Sigmoid colon (tissue), 7 donors: ENCODE data around the gene WIPF3. TPM values are rescaled to one million over a fixed set of nuclear protein-coding genes. Genes with fewer than 3 reads are reported as not detected.

Source experiments
- DNase-seq: peaks from one replicate; pipeline ENCODE4 v3.0.0-alpha.2; 2019
- H3K27ac ChIP-seq, 4 donors: fragments of 200-600 bp; sonication (generic); one replicate each; pipeline ENCODE4 v1.5.1; 2016 to 2019; ENCODE audit warnings: mild to moderate bottlenecking in 1 of 4
- H3K27me3 ChIP-seq, 3 donors: fragments of 200-600 bp; sonication (generic); one replicate each; pipeline ENCODE4 v1.5.1; 2019; ENCODE audit warnings: mild to moderate bottlenecking in 1 of 3
- H3K36me3 ChIP-seq, 4 donors: fragments of 200-600 bp; sonication (generic); one replicate each; pipeline ENCODE4 v1.5.1; 2016 to 2019
- H3K4me1 ChIP-seq, 4 donors: fragments of 200-600 bp; sonication (generic); one replicate each; pipeline ENCODE4 v1.5.1; 2017 to 2019
- H3K4me3 ChIP-seq, 4 donors: fragments of 200-600 bp; sonication (generic); one replicate each; pipeline ENCODE4 v1.5.1; 2017 to 2019; ENCODE audit warnings: mild to moderate bottlenecking in 2 of 4, moderate library complexity in 1 of 4
- H3K9me3 ChIP-seq, 4 donors: fragments of 200-600 bp in 3 of 4; sonication (generic) in 3 of 4; one replicate each; pipeline versions ENCODE4 v1.5.1 to v1.6.1; 2013 to 2019
- EP300 ChIP-seq, 4 donors: sonication (generic); formaldehyde crosslinking; IDR thresholded peaks; one replicate each; pipeline ENCODE4 v1.6.1; 2017; ENCODE audit warnings: antibody characterized with exemption in 4 of 4
- POLR2A ChIP-seq, 2 donors: fragments of 450-650 bp; IDR thresholded peaks; one replicate each; pipeline ENCODE4 v1.6.1; 2016; ENCODE audit warnings: antibody characterized with exemption in 2 of 2, mild to moderate bottlenecking in 2 of 2, moderate library complexity in 2 of 2
- POLR2AphosphoS5 ChIP-seq, 4 donors: sonication (generic); formaldehyde crosslinking; IDR thresholded peaks; one replicate each; pipeline ENCODE4 v1.6.1; 2017; ENCODE audit warnings: antibody characterized with exemption in 4 of 4
- WGBS, 2 donors: extraction: QIAGEN DNeasy Blood & Tissue Kit; methylation state at CpG; one replicate each; pipeline ENCODE4 v1.1.7; 2013; 5-methylcytosine and 5-hydroxymethylcytosine counted together
- intact Hi-C: fragments of 100-400 bp; cut with DNase I; formaldehyde crosslinking; loops from one replicate; pipeline ENCODE4 v1.15.1; 2023
- polyA plus RNA-seq, 3 donors: library from polyadenylated mRNA; stranded (reverse); fragments of 200-250 nt; gene quantifications; one replicate each; pipeline ENCODE4 v1.2.3, GENCODE V29; 2013
- total RNA-seq, 4 donors: library from RNA; depleted of rRNA; stranded (reverse); fragments of >200 nt; gene quantifications; one replicate each; pipeline ENCODE4 v1.1.0, GENCODE V29; 2016
- TF ChIP-seq, protein P1 (sequence below), 4 experiments: fragments of 450-650 bp in 3 of 4; fragments of 200-600 bp in 1 of 4; IDR thresholded peaks; one replicate each; pipeline ENCODE4 v1.5.1; 2016 to 2019; ENCODE audit warnings: antibody characterized with exemption in 4 of 4, mild to moderate bottlenecking in 3 of 4, moderate library complexity in 2 of 4
- donor health status: healthy with polysubstance abuse.
- donor health status: Bipolar disorder and iron deficiency.
- donor health status: healthy.

Gene WIPF3
- total and polyA plus RNA-seq, 7 donors: 0.46 to 4.7 (median 0.71) TPM

DNA sequence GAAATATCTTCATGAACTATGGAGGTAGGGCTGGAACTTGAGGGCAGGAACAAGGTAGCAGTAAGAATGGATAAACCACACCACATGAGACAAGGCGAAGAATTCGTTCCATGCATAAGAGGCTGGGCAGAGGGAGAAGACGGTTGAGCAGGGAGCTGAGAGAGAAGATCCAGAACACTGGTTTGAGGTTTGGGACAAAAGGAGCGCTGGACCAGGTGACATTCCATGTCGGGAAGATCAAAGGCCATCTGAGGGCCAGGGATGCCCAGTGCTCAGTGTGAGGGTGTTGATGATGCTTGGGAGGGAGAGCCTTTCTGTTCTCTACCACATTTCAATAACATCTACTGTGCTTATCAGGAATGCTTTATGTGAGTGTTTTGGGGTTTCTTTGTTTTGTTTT lies 52.8 kb downstream of the WIPF3 start:
- intact Hi-C loops: no loop called here
- no peaks in the 10 kb centered on the region for H3K9me3 ChIP-seq
- peaks cover 0 to 3% (median 0%) of the 10 kb centered on the region in 4 donors for H3K4me1 ChIP-seq
- no peak overlapping the region for H3K27ac ChIP-seq
- TF ChIP-seq, protein P1, sequence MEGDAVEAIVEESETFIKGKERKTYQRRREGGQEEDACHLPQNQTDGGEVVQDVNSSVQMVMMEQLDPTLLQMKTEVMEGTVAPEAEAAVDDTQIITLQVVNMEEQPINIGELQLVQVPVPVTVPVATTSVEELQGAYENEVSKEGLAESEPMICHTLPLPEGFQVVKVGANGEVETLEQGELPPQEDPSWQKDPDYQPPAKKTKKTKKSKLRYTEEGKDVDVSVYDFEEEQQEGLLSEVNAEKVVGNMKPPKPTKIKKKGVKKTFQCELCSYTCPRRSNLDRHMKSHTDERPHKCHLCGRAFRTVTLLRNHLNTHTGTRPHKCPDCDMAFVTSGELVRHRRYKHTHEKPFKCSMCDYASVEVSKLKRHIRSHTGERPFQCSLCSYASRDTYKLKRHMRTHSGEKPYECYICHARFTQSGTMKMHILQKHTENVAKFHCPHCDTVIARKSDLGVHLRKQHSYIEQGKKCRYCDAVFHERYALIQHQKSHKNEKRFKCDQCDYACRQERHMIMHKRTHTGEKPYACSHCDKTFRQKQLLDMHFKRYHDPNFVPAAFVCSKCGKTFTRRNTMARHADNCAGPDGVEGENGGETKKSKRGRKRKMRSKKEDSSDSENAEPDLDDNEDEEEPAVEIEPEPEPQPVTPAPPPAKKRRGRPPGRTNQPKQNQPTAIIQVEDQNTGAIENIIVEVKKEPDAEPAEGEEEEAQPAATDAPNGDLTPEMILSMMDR (IDR thresholded peaks at IDR 0.05): no peak
- TF ChIP-seq POLR2A (IDR thresholded peaks at IDR 0.05) (no peak), POLR2AphosphoS5 (IDR thresholded peaks at IDR 0.05) (no peak), EP300 (IDR thresholded peaks at IDR 0.05) (no peak)
- 95 to 96% methylated on average over 5 of the region's 5 CpGs for WGBS, 2 donors
- DNase-seq: no peak
- no peaks in the 10 kb centered on the region for H3K36me3 ChIP-seq
- no peak overlapping the region for H3K4me3 ChIP-seq
- no peaks in the 10 kb centered on the region for H3K27me3 ChIP-seq

DNA sequence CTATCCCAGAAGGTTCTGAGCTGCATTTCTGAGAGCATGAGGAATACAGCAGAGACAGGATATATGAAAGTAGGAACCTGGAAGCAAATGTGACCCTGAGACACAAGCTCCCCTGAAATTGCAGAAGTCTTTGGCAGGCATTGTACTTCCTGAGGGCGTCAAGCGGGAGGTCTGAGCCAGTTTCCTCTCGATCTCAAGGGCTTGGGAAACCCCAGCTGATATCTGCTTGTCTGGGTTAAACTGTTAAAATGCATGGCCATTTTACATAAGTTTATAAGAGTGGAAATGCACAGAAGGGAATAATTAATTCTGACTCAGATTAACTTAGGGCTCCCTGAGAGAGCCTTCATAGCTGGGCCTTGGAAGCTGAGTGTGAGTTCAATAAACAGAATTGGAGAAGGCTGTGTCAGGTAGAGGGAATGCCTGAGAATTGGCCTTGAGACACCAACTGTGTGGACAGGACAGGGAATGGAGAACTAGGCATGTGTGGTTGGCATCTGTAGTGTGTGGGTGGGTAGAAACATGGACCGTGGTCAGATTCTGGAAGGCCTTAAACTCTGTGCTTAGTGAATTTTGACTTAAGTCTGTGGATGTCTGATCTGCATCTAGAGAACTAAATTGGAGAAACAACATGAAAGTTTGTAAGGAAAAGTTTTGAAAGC lies 53.3 kb downstream of the WIPF3 start:
- H3K4me1 ChIP-seq: peaks cover 0 to 7% (median 0%) of the 10 kb centered on the region in 4 donors
- WGBS, 2 donors: 62 to 84% methylated on average over 4 of the region's 4 CpGs
- TF ChIP-seq POLR2AphosphoS5 (IDR thresholded peaks at IDR 0.05) (no peak), EP300 (IDR thresholded peaks at IDR 0.05) (no peak)

DNA sequence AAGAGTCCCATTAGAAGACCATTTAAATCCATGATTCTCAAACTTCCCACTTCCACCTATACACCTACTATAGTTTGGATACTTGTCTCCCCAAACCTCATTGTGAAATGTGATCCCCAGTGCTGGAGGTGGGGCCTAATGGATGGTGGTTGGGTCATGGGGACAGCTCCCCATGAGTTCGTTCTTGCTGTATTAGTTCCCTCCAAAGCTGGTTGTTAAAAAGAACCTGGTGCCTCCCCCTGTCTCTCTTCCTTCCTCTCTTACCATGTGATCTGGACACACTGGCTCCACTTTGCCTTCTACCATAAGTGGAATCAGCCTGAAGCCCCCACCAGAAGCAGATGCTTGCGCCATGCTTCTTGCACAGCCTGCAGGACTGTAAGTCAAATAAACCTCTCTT lies 53.9 kb downstream of the WIPF3 start:
- Histone ChIP-seq H3K27me3 (no peaks in the 10 kb centered on the region), H3K4me1 (peaks cover 0 to 12% (median 0%) of the 10 kb centered on the region in 4 donors), H3K36me3 (no peaks in the 10 kb centered on the region), H3K9me3 (no peaks in the 10 kb centered on the region), H3K4me3 (no peak overlapping the region), H3K27ac (no peak overlapping the region)
- intact Hi-C loops: no loop called here
- no peak for DNase-seq
- WGBS, 2 donors: 91% methylated on average over 2 of the region's 2 CpGs
- TF ChIP-seq EP300 (IDR thresholded peaks at IDR 0.05): no peak
- TF ChIP-seq POLR2AphosphoS5 (IDR thresholded peaks at IDR 0.05): no peak
- TF ChIP-seq, protein P1 (IDR thresholded peaks at IDR 0.05): no peak
- TF ChIP-seq POLR2A (IDR thresholded peaks at IDR 0.05): no peak

More for the DNA sequence above, 53.3 kb downstream of the WIPF3 start:
- Histone ChIP-seq H3K36me3 (no peaks in the 10 kb centered on the region), H3K9me3 (no peaks in the 10 kb centered on the region), H3K27me3 (no peaks in the 10 kb centered on the region), H3K27ac (no peak overlapping the region), H3K4me3 (no peak overlapping the region)
- DNase-seq: no peak
- intact Hi-C loops: no loop called here

DNA sequence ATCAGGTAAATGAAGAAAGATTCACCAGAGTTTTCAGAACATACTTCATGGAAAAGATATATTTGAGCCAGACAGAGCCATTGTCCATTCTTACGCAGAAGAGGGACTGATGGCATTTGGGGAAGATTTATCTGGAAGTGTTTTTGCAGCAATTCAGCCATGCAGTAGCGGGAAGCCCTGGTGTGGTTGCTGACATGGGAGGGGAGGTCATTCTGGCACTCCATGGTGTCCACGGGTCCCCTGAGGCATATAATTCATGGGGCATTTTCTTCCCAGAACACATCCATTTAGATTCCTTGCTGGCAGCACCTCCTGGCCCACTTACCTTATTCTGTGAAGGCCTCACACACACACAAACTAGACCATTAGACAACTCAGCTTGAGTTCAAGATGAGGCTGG lies 55.6 kb downstream of the WIPF3 start:
- TF ChIP-seq POLR2A (IDR thresholded peaks at IDR 0.05) (no peak), EP300 (IDR thresholded peaks at IDR 0.05) (no peak), POLR2AphosphoS5 (IDR thresholded peaks at IDR 0.05) (no peak)
- TF ChIP-seq, protein P1 (IDR thresholded peaks at IDR 0.05): no peak
- Histone ChIP-seq H3K9me3 (no peaks in the 10 kb centered on the region), H3K27me3 (no peaks in the 10 kb centered on the region), H3K4me3 (no peak overlapping the region), H3K36me3 (no peaks in the 10 kb centered on the region), H3K4me1 (peaks cover 0 to 28% (median 7%) of the 10 kb centered on the region in 4 donors), H3K27ac (no peak overlapping the region)
- WGBS, 2 donors: 92 to 95% methylated on average over 3 of the region's 3 CpGs
- no peak for DNase-seq
- intact Hi-C loops: no loop called here

DNA sequence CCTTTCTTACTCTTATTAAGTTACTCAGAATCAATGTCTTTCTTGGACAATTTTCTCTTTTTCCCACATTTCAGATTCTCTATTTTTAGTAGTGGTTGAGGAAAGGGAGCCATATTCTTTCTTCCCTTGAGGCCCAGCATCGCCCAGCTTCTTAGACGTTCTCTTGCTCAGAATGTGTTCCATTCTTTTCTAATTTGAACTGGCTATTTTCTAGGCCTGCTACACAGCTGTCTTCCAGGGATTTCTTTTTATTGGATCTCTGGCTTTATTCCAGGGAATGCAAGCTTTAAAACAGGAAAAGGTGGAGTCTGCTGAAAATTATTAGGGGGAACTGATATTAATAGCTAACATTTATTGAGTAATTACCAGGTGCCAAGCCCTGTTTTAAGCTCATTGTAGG lies 58.3 kb downstream of the WIPF3 start:
- intact Hi-C loops: no loop called here
- no peak overlapping the region for H3K4me3 ChIP-seq
- peaks cover 0 to 25% (median 7%) of the 10 kb centered on the region in 4 donors for H3K4me1 ChIP-seq
- no peak for DNase-seq
- no peaks in the 10 kb centered on the region for H3K9me3 ChIP-seq
- 88 to 89% methylated on average over 2 of the region's 2 CpGs for WGBS, 2 donors
- peak overlapping the region in 1 of 4 donors; percentile 42 for H3K27ac ChIP-seq
- H3K36me3 ChIP-seq: no peaks in the 10 kb centered on the region
- TF ChIP-seq, protein P1 (IDR thresholded peaks at IDR 0.05): no peak
- no peak for TF ChIP-seq EP300 (IDR thresholded peaks at IDR 0.05)
- no peak for TF ChIP-seq POLR2A (IDR thresholded peaks at IDR 0.05)
- H3K27me3 ChIP-seq: no peaks in the 10 kb centered on the region
